ENCODE measurements around the gene MEF2C.

MEF2C gene

DNA sequence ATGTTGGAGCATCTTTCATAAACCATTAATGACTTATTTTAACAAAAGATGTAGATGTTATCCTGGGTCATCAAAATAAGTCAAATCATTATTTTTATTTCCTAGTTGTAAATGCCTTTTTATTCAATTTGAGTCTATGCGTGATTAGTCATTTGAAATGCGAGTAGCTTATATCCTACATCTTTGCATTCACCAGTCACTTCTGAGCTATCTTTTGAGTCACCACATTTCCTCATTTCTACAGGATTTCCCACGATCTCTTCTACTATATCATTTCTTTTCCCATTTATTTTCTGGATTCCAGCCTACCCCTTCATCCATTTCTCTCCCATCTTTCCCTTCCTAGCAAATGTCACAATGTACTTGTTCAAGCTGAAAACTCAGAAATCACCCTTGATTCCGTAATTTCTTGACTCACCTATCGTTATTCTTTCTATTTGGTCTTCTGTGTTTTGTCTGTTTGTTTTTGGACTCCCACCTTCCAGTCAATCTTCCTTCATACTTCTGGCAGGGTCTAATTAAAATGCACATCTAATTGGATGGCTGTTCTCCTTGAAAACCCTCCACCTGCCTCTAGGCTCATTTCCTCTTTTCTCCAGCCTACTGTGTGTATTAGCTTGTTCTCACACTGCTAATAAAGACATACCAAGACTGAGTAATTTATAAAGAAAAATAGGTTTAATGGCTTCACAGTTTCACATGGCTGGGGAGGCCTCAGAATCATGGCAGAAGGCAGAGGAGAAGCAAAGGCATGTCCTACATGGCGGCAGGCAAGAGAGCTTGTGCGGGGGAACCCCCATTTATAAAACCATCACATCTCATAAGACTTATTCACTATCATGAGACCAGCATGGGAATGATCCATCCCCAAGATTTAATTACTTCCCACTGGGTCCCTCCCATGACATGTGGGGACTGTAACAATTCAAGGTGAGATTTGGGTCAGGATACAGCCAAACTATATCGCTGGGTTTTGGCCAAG is 112.4 kb downstream of the MEF2C start:
- Mint-ChIP-seq H3K27ac (no peak overlapping the region), H3K4me3 (no peak overlapping the region), H3K36me3 (ENCODE audit: low read depth) (no peaks in the 10 kb centered on the region), H3K27me3 (ENCODE audit: low read depth, poor library complexity) (no peaks in the 10 kb centered on the region), H3K4me1 (no peaks in the 10 kb centered on the region), H3K9me3 (peaks cover 4% of the 10 kb centered on the region)
- no peak for DNase-seq
- TF ChIP-seq, protein P1, sequence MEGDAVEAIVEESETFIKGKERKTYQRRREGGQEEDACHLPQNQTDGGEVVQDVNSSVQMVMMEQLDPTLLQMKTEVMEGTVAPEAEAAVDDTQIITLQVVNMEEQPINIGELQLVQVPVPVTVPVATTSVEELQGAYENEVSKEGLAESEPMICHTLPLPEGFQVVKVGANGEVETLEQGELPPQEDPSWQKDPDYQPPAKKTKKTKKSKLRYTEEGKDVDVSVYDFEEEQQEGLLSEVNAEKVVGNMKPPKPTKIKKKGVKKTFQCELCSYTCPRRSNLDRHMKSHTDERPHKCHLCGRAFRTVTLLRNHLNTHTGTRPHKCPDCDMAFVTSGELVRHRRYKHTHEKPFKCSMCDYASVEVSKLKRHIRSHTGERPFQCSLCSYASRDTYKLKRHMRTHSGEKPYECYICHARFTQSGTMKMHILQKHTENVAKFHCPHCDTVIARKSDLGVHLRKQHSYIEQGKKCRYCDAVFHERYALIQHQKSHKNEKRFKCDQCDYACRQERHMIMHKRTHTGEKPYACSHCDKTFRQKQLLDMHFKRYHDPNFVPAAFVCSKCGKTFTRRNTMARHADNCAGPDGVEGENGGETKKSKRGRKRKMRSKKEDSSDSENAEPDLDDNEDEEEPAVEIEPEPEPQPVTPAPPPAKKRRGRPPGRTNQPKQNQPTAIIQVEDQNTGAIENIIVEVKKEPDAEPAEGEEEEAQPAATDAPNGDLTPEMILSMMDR (IDR thresholded peaks at IDR 0.05): no peak

DNA sequence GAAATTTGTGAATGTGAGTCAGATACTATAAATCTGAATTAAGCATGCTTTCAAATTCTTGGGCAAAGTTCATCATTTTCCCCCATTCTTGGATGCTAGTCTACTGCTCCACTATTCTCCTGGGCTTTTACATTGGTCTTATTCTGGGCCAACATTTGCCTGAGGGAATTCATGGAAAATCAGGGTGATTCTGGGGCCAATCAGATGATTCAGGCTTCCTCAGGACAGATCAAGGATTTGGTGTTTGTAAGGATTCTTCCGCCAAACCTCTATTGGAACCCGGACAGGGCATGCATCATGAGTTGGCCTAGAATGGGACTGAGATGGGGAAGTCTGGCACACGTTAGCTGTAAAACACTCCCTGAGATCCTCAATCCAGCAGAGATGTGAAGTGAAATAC is 113.8 kb downstream of the MEF2C start:
- no peak for DNase-seq
- Mint-ChIP-seq H3K27me3 (ENCODE audit: low read depth, poor library complexity) (no peaks in the 10 kb centered on the region), H3K36me3 (ENCODE audit: low read depth) (no peaks in the 10 kb centered on the region), H3K4me3 (no peak overlapping the region), H3K9me3 (peaks cover 4% of the 10 kb centered on the region), H3K27ac (no peak overlapping the region), H3K4me1 (no peaks in the 10 kb centered on the region)
- TF ChIP-seq, protein P1 (IDR thresholded peaks at IDR 0.05): no peak

DNA sequence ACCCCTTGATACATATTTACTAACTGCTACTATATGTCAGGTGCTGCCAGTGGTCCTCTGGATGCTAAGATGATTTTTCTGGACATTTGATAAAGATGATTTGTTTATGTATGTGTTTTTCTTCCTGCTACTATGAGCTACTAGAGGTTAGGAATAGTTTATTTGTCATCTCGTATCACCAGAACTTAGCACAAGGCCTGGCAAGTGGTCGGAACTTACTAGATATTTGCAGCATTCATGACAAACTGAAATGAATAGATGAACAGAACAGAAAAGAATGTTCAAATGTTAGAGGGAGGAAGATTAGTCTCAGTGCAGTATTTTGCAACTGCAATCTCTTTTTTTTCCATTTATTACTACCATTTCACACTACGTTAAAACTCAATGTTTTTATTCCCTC is 114.6 kb downstream of the MEF2C start:
- DNase-seq: no peak
- Mint-ChIP-seq H3K36me3 (ENCODE audit: low read depth) (no peaks in the 10 kb centered on the region), H3K27ac (no peak overlapping the region), H3K9me3 (peaks cover 4% of the 10 kb centered on the region), H3K27me3 (ENCODE audit: low read depth, poor library complexity) (no peaks in the 10 kb centered on the region), H3K4me3 (no peak overlapping the region), H3K4me1 (no peaks in the 10 kb centered on the region)
- TF ChIP-seq, protein P1 (IDR thresholded peaks at IDR 0.05): no peak

DNA sequence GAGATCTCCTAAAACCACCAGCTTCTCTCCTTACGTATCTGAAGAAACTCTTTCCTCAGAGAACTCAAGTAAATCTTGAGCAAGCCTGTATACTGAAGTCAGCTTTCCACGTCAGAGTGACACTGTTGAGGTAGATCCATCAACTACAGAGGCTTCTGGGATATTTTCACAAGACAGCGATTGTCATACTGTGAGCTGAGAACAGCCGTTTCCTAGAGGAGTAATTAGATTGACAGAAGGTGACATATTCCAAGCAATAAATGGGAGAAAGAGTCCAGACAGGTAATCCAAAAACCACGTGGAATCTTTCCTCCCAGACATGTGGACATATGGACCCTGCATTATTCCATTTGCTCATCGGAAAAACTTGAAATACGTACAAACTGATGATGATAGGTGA is 117.2 kb downstream of the MEF2C start:
- peaks cover 3% of the 10 kb centered on the region for H3K27me3 Mint-ChIP-seq (ENCODE audit: low read depth, poor library complexity)
- no peak overlapping the region for H3K27ac Mint-ChIP-seq
- no peak for DNase-seq
- TF ChIP-seq, protein P1 (IDR thresholded peaks at IDR 0.05): no peak
- no peaks in the 10 kb centered on the region for H3K9me3 Mint-ChIP-seq
- H3K4me1 Mint-ChIP-seq: peaks cover 4% of the 10 kb centered on the region
- H3K36me3 Mint-ChIP-seq (ENCODE audit: low read depth): no peaks in the 10 kb centered on the region
- H3K4me3 Mint-ChIP-seq: no peak overlapping the region

DNA sequence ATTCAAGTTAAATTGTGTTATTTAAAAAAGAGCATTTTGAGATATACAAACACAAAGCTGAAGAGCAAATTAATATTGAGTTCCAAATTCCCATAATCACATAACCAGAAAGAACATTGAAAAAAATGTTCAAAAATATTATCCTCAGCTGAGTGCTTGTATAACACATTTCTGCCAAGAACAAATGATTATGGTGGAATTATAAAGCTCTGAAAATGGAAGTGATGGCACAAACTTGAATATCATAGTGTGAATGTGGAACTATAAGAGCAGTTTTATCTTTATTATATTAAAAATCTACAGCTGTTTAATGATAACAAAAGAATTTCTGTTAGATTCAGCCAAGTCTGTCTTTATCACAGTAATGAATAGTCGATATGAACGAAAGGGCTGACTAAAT is 117.8 kb downstream of the MEF2C start:
- H3K4me1 Mint-ChIP-seq: peaks cover 10% of the 10 kb centered on the region
- H3K36me3 Mint-ChIP-seq (ENCODE audit: low read depth): no peaks in the 10 kb centered on the region
- DNase-seq: no peak
- no peak overlapping the region for H3K4me3 Mint-ChIP-seq
- peaks cover 3% of the 10 kb centered on the region for H3K27me3 Mint-ChIP-seq (ENCODE audit: low read depth, poor library complexity)
- H3K27ac Mint-ChIP-seq: no peak overlapping the region
- TF ChIP-seq, protein P1 (IDR thresholded peaks at IDR 0.05): no peak
- no peaks in the 10 kb centered on the region for H3K9me3 Mint-ChIP-seq

GRCh38 chr5:88761939-88762338 is 121.0 kb downstream of the MEF2C start:
- no peak for DNase-seq
- TF ChIP-seq, protein P1 (IDR thresholded peaks at IDR 0.05): no peak
- Mint-ChIP-seq H3K27ac (no peak overlapping the region), H3K9me3 (no peaks in the 10 kb centered on the region), H3K4me3 (no peak overlapping the region), H3K27me3 (ENCODE audit: low read depth, poor library complexity) (peaks cover 3% of the 10 kb centered on the region), H3K36me3 (ENCODE audit: low read depth) (no peaks in the 10 kb centered on the region), H3K4me1 (peaks cover 12% of the 10 kb centered on the region)
